ENCODE data around the gene MNAT1.

The MNAT1 gene

DNA sequence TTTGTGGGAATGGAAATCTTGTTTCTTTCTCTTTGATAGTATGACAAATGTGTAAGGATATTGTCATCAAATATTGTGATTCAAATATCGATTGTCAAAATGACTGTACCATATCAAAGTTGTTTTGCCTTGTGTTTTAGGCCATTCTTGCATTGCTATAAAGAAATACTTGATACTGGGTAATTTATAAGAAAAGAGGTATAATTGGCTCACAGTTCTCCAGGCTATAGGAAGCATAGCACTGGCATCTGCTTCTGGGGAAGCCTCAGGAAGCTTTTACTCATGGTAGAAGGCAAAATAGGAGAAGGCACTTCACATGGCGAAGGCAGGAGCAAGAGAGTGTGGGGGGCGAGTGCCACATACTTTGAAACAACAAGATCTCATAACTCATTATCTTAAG, 238.5 kb downstream of the MNAT1 start:
- no peak overlapping the region for H3K9ac ChIP-seq
- H3K27me3 ChIP-seq (ENCODE audit: control insufficient read depth, insufficient read depth, low read length): no peaks in the 10 kb centered on the region
- no peak overlapping the region for H3K4me3 ChIP-seq (ENCODE audit: low read depth, low read length)
- TF ChIP-seq, protein P1, sequence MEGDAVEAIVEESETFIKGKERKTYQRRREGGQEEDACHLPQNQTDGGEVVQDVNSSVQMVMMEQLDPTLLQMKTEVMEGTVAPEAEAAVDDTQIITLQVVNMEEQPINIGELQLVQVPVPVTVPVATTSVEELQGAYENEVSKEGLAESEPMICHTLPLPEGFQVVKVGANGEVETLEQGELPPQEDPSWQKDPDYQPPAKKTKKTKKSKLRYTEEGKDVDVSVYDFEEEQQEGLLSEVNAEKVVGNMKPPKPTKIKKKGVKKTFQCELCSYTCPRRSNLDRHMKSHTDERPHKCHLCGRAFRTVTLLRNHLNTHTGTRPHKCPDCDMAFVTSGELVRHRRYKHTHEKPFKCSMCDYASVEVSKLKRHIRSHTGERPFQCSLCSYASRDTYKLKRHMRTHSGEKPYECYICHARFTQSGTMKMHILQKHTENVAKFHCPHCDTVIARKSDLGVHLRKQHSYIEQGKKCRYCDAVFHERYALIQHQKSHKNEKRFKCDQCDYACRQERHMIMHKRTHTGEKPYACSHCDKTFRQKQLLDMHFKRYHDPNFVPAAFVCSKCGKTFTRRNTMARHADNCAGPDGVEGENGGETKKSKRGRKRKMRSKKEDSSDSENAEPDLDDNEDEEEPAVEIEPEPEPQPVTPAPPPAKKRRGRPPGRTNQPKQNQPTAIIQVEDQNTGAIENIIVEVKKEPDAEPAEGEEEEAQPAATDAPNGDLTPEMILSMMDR (IDR thresholded peaks at IDR 0.05): no peak
- H2AFZ ChIP-seq: no peak overlapping the region
- no peaks in the 10 kb centered on the region for H3K79me2 ChIP-seq
- no peak overlapping the region for H3K4me2 ChIP-seq (ENCODE audit: low read length)
- H3K36me3 ChIP-seq (ENCODE audit: control insufficient read depth, insufficient read depth, low read length): no peaks in the 10 kb centered on the region
- H3K27ac ChIP-seq: no peak overlapping the region
- H3K4me1 ChIP-seq: peaks cover 5% of the 10 kb centered on the region
- no peaks in the 10 kb centered on the region for H3K9me3 ChIP-seq (ENCODE audit: control insufficient read depth, low read length)

DNA sequence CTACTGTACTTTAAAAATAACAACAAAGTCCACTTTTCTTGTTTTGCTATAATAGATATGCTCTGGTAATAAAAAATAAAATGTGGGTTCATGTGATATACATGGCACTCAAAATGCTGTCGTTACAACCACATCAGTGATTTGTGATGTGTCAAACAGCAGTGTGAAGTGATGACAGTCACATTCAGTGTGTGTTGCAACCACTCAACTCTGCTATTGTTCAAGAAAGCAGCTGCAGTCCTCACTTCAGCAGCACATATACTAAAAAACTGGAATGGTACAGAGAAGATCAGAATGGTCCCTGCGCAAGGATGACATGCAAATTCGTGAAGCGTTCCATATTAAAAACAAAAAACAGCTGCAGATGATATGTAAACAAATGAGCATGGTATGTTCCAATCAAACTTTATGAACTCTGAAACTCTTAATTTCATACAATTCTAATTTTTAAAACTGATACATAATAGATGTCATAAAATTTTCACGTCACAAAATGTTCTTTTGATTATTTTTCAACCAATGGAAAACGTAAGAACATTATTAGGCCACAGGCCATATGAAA, 239.6 kb downstream of the MNAT1 start:
- Histone ChIP-seq H3K9ac (no peak overlapping the region), H3K79me2 (no peaks in the 10 kb centered on the region), H3K36me3 (ENCODE audit: control insufficient read depth, insufficient read depth, low read length) (no peaks in the 10 kb centered on the region), H3K27me3 (ENCODE audit: control insufficient read depth, insufficient read depth, low read length) (no peaks in the 10 kb centered on the region), H2AFZ (no peak overlapping the region), H3K27ac (no peak overlapping the region), H3K4me3 (ENCODE audit: low read depth, low read length) (no peak overlapping the region), H3K4me1 (peaks cover 10% of the 10 kb centered on the region), H3K4me2 (ENCODE audit: low read length) (no peak overlapping the region), H3K9me3 (ENCODE audit: control insufficient read depth, low read length) (no peaks in the 10 kb centered on the region)
- TF ChIP-seq, protein P1 (IDR thresholded peaks at IDR 0.05): no peak

DNA sequence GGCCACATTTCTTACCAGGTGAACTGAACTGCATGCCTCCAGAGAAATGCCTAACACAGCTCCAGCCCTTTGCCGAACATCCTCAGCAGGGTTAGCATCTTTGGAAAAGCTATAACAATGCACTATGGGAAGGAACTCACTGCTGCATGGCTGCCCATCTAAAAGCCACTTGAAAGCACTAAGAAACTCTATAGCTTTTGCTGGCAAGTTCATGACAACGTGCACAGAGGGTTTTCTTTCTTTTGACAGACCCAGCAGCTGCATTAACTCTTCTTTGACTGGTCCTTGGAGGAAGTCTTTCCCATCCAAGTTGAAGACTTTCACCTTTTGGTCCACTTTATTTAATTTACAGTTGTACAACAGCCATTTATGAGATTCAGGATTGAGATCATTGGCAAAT, 241.0 kb downstream of the MNAT1 start:
- Histone ChIP-seq H3K27me3 (ENCODE audit: control insufficient read depth, insufficient read depth, low read length) (no peaks in the 10 kb centered on the region), H3K9me3 (ENCODE audit: control insufficient read depth, low read length) (no peaks in the 10 kb centered on the region), H3K4me3 (ENCODE audit: low read depth, low read length) (no peak overlapping the region), H2AFZ (no peak overlapping the region), H3K36me3 (ENCODE audit: control insufficient read depth, insufficient read depth, low read length) (no peaks in the 10 kb centered on the region), H3K79me2 (peaks cover under 1% of the 10 kb centered on the region), H3K4me2 (ENCODE audit: low read length) (no peak overlapping the region), H3K4me1 (peaks cover 12% of the 10 kb centered on the region), H3K27ac (no peak overlapping the region), H3K9ac (no peak overlapping the region)
- TF ChIP-seq, protein P1 (IDR thresholded peaks at IDR 0.05): no peak

DNA sequence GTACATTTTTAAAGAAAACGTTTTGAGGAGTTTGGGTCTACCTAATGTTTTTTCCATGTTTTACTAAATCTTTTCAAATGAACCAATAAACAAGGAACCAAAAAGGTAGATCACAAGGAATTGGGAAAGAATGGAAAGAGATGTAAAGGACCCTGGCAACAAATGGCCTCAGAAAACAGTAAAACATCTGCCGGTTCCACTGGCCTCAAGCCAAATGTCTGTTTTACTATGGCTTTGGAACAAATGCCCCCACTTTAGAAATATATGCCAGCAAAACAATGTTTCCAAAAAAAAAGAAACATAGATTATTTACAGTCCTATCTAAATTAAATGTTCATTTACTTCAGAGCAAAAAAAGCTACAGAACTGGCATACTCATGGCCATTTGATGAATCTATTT, 243.3 kb downstream of the MNAT1 start:
- H3K4me3 ChIP-seq (ENCODE audit: low read depth, low read length): no peak overlapping the region
- no peak overlapping the region for H3K4me2 ChIP-seq (ENCODE audit: low read length)
- H3K79me2 ChIP-seq: peaks cover 13% of the 10 kb centered on the region
- TF ChIP-seq, protein P1 (IDR thresholded peaks at IDR 0.05): no peak
- H3K4me1 ChIP-seq: peaks cover 12% of the 10 kb centered on the region
- H3K27ac ChIP-seq: no peak overlapping the region
- no peaks in the 10 kb centered on the region for H3K9me3 ChIP-seq (ENCODE audit: control insufficient read depth, low read length)
- H3K27me3 ChIP-seq (ENCODE audit: control insufficient read depth, insufficient read depth, low read length): no peaks in the 10 kb centered on the region
- no peak overlapping the region for H3K9ac ChIP-seq
- H3K36me3 ChIP-seq (ENCODE audit: control insufficient read depth, insufficient read depth, low read length): no peaks in the 10 kb centered on the region
- no peak overlapping the region for H2AFZ ChIP-seq
